ENCODE data around the gene DMD.

Gene DMD

GRCh38 chrX:31217084-31217483 is 1994.3 kb downstream of the DMD start:
- DNase-seq (ENCODE audit: low read depth) = no peak
- no peak overlapping the region for H3K4me3 ChIP-seq (ENCODE audit: low read depth, low read length)
- TF ChIP-seq, protein P1, sequence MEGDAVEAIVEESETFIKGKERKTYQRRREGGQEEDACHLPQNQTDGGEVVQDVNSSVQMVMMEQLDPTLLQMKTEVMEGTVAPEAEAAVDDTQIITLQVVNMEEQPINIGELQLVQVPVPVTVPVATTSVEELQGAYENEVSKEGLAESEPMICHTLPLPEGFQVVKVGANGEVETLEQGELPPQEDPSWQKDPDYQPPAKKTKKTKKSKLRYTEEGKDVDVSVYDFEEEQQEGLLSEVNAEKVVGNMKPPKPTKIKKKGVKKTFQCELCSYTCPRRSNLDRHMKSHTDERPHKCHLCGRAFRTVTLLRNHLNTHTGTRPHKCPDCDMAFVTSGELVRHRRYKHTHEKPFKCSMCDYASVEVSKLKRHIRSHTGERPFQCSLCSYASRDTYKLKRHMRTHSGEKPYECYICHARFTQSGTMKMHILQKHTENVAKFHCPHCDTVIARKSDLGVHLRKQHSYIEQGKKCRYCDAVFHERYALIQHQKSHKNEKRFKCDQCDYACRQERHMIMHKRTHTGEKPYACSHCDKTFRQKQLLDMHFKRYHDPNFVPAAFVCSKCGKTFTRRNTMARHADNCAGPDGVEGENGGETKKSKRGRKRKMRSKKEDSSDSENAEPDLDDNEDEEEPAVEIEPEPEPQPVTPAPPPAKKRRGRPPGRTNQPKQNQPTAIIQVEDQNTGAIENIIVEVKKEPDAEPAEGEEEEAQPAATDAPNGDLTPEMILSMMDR (conservative IDR thresholded peaks at IDR 0.05; ENCODE audit: low read depth, low read length) = no peak

- TF ChIP-seq, protein P1 (conservative IDR thresholded peaks at IDR 0.05; ENCODE audit: low read depth, low read length) = no peak
- DNase-seq (ENCODE audit: low read depth) = no peak
- H3K4me3 ChIP-seq (ENCODE audit: low read depth, low read length) = no peak overlapping the region
Observed at GRCh38 chrX:31215277-31215815, 1996.0 kb downstream of the DMD start.

DNA sequence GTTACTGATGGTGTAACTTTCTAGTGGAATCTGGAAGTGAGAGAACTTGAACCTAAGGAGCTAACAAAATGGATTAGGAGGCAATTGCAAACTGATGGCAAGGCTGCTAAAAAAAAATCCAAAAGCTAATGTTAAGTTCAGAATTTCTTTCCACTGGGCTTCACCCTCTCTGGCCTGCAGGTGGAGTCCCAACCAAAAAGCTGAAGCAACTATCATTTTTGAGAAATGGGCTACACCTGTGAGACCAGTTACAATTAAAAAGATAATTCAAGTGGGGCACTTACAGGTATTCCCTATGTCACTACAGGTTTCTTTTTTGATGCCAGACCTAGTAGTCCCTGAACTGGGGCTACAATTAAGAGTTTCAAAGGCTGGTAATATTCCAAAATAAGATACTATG is 1997.4 kb downstream of the DMD start:
- DNase-seq (ENCODE audit: low read depth) = peak; percentile 36
- TF ChIP-seq, protein P1 (conservative IDR thresholded peaks at IDR 0.05; ENCODE audit: low read depth, low read length) = peak; percentile 72

GRCh38 chrX:31212856-31213748 is 1998.2 kb downstream of the DMD start:
- no peak overlapping the region for H3K4me3 ChIP-seq (ENCODE audit: low read depth, low read length)
- TF ChIP-seq, protein P1 (conservative IDR thresholded peaks at IDR 0.05; ENCODE audit: low read depth, low read length) = no peak
- DNase-seq (ENCODE audit: low read depth) = no peak

More for the DNA sequence above, 1997.4 kb downstream of the DMD start:
- no peak overlapping the region for H3K4me3 ChIP-seq (ENCODE audit: low read depth, low read length)

GRCh38 chrX:31209005-31209628 is 2002.2 kb downstream of the DMD start:
- no peak overlapping the region for H3K4me3 ChIP-seq (ENCODE audit: low read depth, low read length)
- TF ChIP-seq, protein P1 (conservative IDR thresholded peaks at IDR 0.05; ENCODE audit: low read depth, low read length) = no peak
- DNase-seq (ENCODE audit: low read depth) = no peak

- no peak overlapping the region for H3K4me3 ChIP-seq (ENCODE audit: low read depth, low read length)
- TF ChIP-seq, protein P1 (conservative IDR thresholded peaks at IDR 0.05; ENCODE audit: low read depth, low read length) = no peak
- no peak for DNase-seq (ENCODE audit: low read depth)
Observed at GRCh38 chrX:31201503-31201902, 2009.8 kb downstream of the DMD start.
